Fibroblast of skin of scalp (primary cell): ENCODE measurements around the gene CCDC24.

Experiments used
- DNase-seq: peaks from one replicate; pipeline ENCODE4 v3.0.0-alpha.2; 2013

Gene CCDC24

GRCh38 chr1:44027320-44027719 lies 35.9 kb downstream of the CCDC24 start:
- DNase-seq = no peak

GRCh38 chr1:44029260-44029910 lies 38.0 kb downstream of the CCDC24 start:
- no peak for DNase-seq

DNA sequence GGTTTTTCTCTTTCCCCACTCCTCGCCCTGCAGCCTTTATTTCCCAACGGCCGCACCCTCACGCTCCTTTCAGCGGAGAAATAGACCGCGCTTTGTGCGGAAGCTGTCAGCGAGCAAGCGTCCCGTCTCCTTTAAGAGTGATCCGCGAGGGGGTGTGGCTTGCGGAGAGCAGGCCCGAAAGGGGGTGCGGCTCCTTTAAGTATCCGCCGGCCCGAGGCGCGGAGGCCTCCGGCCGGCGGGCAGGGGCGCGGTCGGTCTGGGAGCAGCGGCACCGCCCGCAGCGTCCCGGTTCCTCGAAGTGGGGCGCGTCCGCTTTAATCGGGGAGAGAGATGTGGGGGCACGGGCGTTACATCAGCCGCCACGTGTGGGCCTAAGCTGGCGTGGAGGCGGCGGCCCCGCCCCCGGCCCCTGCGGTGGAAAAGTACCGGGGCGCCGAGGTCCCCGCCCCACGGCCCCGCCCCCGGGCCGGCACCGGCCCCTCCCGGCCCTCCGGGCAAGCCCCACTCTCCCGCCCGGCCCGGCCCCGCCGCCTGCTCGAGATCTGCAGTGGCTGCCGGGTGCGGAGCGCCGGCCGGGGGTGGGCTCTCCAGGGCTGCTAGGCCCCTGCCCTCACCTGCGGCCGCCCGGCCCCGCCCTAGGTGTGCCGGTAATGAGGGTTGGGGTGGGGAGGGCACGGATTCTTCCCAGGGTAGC lies 38.7 kb downstream of the CCDC24 start:
- peak; percentile 88 for DNase-seq

GRCh38 chr1:44030605-44031251 lies 39.3 kb downstream of the CCDC24 start:
- peak; percentile 42 for DNase-seq

GRCh38 chr1:44031252-44032169 lies 40.1 kb downstream of the CCDC24 start, which contains the start of gene SLC6A9:
Gene SLC6A9 (minus strand): TSS chr1:44031462. CDS start chr1:44024277, 7,185 bp downstream.
- DNase-seq = peak; percentile 92

GRCh38 chr1:44032170-44032790 lies 40.9 kb downstream of the CCDC24 start:
- no peak for DNase-seq

- DNase-seq = no peak
Observed at GRCh38 chr1:44033041-44033575, 41.7 kb downstream of the CCDC24 start.

DNA sequence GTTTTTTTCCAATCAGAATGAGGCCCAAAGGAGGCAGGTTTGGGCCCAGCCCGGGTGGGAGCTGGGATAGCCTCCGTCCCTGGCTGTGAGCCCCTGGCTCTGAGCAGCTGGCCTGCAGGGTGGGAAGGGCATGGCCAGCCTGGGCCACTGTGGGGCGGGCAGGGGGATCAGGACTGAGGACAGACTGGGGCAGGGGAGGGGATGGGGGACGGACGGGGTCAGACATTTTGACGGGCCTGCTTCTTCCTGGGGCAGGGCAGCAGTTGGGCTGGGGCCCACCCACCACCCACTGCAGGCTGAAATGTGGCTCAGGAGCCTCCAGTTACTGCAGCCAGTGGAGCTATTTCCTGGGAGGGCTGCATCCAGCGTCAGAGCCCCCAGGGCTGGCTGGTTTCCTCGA lies 42.4 kb downstream of the CCDC24 start:
- DNase-seq = no peak

- no peak for DNase-seq
Observed at GRCh38 chr1:44034423-44034822, 43.0 kb downstream of the CCDC24 start.

GRCh38 chr1:44034976-44035716 lies 43.7 kb downstream of the CCDC24 start:
- DNase-seq = no peak

DNA sequence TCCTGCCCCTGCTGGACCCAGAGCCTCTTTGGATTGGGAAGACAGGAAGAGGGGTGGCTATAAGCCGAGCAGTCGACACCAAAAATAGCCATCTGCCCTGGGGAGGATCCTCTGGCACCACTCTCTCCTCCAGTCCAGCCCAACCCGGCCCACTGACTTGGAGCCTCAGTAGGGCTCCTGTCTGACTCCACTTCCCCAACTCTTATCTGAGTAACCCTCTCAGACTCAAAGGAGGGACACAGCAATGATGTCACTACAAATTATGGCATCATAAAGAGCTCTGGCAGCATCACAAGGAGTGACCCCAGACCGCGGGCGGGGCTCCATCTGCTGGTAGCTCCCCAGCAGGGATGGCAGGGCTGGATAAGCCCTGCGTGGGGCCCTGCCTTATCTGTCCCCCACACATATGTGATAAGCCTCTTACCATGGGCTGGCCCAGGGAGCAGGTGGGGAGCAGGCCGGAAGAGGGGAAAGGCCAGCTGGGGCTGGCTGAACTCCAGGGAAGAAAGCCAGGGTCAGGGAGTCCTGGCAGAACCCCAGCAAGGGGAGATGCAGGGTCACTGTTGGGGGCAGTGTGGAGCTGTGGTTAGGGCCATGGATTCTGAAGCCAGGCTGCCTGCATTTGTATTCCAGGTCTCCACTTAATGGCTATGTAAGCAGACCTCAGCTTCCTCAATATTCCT lies 44.5 kb downstream of the CCDC24 start:
- no peak for DNase-seq

DNA sequence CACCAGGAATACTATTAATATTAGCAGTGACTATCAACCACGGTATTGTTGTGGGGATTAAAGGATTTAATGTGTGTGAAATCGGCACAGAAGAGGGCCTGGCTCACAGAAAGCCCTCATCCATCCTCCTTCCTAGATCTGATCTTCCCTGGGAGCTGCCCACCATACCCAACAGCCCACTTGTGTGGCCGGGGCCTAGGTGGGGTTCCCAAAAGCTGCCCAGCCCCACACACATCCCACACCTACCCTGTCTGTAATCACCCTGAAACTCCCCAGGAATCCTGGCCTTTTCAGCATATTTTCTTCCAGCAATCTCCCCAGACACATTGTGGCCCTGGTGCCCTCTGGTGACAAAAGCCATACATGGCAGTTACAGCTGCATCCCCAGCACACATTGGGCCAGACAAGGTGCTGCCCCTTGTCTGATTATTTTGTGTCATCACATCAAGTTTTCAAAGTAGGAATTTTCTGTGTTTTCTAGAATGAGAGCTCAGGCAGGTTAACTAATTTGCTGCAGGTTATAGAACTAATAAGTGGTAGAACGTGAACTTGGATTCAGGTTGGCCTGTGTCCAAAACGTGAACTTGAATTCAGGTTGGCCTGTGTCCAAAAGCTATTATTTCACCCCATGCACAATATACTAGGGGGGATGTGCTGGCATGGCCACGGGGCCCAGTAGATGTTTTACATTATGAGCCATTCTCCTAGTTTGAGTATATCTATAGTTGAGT lies 45.2 kb downstream of the CCDC24 start:
- peak; percentile 77 for DNase-seq

DNA sequence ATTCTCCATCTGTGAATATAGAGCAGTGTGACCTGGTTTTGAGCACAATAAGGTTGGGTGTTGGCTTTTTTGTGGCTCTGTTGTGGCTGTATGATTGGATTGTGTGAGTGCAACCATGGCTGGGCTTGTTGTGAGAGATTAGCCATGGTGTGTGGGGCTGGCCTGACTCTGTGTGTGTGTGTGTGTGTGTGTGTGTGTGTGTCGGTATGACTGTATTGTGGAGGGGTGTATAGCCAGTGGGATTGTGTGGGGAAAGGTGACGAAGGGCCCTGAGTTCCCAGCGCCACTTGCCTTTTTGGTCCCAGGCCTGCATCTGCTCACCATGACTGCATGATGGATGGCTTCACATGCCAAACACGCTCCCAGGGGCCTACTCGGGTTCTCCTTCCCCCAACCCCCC lies 45.8 kb downstream of the CCDC24 start:
- DNase-seq = peak; percentile 50

GRCh38 chr1:44038876-44039657 lies 47.7 kb downstream of the CCDC24 start:
- peak; percentile 61 for DNase-seq

DNA sequence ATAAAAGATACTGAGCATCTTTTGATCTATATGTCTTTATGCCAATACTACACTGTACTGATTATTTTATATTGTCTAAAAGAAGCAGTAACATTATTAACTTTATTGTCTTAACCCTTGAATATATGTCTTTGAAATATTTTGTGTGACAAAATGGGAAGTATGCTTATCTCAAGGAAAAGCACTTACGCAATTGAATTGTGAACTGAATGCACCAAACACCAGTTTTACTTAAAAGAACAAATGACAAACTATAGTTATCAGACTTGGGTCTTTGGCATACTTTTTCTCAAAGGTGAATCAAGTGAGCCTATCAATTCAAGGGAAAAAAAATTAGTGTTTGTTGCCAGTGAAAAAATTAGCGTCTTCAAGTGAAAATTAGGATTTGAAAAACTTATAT lies 49.0 kb downstream of the CCDC24 start:
- DNase-seq = no peak

- no peak for DNase-seq
Observed at GRCh38 chr1:44040846-44041245, 49.4 kb downstream of the CCDC24 start.

DNA sequence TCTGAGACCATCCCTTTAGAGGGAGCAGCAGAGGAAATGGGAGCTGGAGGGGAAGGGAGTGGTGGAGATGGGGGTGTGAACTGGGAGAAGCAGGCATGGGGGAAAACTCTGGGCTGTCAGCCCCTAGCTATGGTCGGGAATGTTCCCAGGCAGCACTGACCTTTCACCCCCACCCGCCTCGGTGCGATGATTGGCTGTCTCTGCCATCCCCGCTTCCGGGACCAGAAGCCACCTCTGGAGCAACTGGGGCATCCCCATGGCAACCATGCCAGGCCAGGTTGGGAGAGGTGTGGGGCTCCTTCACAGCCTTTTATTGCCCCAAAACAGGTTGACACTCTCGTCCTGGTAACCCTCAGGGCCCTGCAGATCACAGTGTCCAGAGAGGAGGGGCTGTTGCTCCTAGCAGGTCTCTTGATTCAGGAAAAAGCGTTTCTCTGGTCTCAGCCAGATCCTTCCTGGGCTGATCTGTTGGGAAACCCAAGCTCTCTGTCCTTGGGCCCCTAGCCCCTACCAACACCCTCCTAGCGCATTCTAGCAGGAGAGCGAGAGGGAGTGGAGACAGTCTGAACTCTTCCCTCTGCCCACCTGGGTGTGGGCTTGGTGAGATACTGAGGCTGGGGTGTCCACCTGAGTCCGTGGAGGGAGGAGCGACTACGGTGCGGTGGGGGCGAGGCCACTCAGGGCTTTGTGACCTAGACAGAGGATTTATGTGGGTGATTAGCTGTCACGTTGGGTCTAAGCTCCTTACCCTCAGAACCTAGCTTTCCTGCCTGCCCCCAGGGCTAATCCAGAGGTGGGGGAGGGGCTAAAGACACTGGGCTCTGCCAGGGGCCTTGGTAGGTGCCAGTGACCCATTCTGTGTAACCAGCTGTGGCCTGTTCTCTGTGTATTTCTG lies 52.0 kb downstream of the CCDC24 start:
- DNase-seq = no peak
